Erythroblast (primary cell): Measurements from ENCODE around the gene TC2N.

ENCODE experiments used
- GATA1 ChIP-seq: IDR thresholded peaks from 2 replicates; pipeline ENCODE4 v1.6.1; 2011; ENCODE audit warnings: low read depth, mild to moderate bottlenecking, control low read depth, low read length, moderate library complexity
- POLR2A ChIP-seq: IDR thresholded peaks from 2 replicates; pipeline ENCODE4 v1.6.1; 2011; ENCODE audit warnings: mild to moderate bottlenecking, low read length

- no peak for TF ChIP-seq POLR2A
- no peak for TF ChIP-seq GATA1
Observed at GRCh38 chr14:91793704-91794103, 73.6 kb downstream of the TC2N start.
